ENCODE data around the gene BCAT1.
"Not testable (repeated sequence)": the region's sequence is repeated elsewhere in the genome, so short reads cannot be mapped to it uniquely, and the experiment has no call there.

BCAT1 gene

DNA sequence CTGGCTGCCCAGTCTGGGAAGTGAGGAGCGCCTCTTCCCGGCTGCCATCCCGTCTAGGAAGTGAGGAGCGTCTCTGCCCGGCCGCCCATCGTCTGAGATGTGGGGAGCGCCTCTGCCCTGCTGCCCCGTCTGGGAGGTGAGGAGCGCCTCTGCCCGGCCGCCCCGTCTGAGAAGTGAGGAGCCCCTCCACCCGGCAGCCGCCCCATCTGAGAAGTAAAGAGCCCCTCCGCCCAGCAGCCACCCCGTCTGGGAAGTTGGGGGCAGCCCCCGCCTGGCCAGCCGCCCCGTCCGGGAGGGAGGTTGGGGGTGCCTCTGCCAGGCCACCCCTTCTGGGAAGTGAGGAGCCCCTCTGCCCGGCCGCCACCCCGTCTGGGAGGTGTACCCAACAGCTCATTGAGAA lies 22.8 kb downstream of the BCAT1 start:
- DNase-seq (ENCODE audit: low read depth) = not testable (repeated sequence)

DNA sequence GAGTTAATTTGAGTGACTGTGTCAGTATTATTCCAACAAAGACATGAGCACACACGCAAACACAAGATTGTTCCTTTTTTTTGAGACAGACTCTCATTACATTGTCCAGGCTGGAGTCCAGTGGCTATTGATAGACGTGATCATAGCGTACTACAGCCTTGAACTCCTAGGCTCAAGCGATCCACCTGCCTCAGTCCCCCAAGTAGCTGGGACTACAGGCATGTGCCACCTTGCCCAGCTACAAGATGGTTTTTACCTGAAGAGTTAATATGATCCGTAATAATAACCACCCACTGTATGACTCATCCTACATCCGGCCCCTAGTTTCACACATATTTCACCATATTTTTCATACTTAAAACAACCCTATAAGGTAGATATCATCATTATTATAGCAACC lies 26.8 kb downstream of the BCAT1 start:
- no peak for DNase-seq (ENCODE audit: low read depth)

DNA sequence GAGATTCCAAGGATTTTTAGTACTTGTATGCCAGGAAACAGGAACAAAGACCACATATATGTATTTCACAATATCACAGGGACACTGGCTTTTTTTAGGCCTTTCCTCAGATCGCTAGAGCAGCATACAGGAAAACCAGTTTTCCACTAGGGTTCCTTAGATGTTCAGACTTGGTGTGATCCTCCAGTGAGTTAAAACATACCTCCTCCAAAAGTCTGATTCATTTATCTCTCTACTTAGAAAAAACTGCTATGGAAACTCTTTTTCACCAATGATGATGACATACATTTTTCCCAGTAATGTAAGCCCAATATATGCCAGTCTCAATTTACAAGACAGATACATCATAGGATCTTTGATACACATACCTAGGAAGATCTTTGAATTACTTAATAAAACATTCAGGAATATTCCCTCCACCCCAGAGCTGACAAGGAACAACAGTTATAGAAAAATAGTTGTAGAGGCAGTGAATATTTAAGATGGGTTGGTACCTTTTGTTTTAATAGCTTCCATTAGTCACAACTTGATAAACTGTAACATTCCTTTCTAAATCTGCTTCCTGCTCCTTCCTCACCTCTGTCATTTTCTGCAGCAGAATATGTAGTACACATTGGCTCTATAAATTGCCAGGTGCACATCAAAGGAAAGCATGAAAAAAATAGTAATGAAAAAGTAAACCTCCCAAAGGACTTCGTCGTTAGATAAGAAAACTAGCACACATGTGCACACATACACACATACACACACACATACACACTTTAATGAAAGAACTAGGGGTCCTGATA lies 27.5 kb downstream of the BCAT1 start:
- DNase-seq (ENCODE audit: low read depth) = no peak

DNA sequence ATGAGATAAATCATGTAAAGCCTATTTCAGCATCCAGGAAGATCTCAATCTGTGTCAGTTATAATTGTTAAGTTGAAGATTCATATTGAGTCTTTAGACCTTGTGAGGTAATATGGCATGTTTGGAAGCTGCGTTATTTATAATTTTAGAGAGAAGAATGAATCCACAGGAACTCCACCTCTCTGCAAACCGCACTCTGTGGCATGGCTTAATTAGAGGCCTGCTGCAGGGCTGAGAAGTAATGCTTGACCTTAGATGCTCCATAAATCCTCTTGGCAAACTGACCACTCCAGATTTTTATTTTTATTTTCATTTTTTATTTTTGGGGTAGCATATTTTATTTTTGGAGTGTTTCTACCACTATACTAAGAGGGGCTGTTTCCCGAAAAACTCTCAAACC lies 28.8 kb downstream of the BCAT1 start:
- DNase-seq (ENCODE audit: low read depth) = no peak

DNA sequence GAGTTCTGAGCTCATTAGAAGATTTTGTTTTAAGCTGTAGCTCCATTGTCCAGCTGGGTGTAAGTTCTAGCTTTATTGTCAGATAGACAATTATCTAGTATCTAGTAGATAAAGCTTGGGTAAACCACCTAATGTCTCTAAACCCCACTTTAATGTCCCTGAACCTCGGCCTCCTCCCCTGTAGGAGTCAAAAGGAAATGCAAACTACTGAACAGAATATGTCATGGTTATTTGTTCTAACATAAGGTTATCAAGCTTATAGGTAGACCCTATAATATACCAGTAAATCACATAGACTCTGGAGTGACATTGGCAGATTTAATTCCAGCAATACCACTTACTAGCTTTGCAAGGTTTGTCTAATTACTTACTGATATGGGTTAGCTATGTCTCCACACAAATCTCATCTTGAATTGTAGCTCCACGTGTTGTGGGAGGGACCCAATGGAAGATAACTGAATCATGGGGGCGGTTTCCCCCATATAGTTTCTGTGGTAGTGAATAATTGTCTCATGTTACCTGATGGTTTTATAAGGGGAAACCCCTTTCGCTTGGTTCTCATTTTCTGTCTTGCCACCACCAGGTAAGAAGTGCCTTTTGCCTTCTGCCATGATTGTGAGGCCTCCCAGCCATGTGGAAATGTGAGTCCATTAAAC lies 29.4 kb downstream of the BCAT1 start:
- no peak for DNase-seq (ENCODE audit: low read depth)

DNA sequence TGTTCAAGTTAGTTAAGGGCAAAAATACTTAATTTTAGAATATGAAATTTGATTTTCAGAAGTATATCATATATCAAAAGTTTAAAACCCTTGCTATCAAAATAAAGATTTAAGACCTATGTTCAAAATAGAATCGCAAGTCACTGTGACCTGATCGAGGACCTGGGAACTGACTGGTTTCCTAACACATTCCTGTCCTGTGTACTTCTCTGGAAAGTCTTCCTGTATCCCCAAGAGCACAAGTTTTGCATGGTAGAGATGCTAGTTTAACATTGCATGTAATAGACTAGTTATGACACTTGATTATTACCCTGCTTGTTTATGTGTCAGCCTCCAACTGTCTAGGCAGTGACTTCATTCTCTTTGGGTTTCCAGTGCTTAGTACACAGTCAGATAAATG lies 30.3 kb downstream of the BCAT1 start:
- DNase-seq (ENCODE audit: low read depth) = no peak

DNA sequence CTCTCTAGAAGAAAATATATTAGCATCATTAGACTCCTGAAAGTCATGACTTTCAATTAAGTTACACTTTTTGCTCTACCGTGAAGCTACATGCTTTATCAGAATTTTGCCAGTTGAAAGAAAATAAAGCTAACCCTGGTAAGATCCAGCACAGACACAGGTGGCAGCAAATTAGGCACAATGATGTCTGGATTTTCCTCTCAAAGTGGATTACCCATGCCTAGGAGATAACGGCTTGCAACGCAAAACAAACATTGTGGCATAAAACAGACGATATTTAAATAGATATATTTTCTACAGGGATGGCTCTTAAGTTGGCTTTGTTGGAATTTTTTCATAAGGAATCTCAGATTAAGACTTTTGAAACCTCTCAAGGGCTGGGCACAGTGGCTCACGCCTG lies 33.4 kb downstream of the BCAT1 start:
- no peak for DNase-seq (ENCODE audit: low read depth)

DNA sequence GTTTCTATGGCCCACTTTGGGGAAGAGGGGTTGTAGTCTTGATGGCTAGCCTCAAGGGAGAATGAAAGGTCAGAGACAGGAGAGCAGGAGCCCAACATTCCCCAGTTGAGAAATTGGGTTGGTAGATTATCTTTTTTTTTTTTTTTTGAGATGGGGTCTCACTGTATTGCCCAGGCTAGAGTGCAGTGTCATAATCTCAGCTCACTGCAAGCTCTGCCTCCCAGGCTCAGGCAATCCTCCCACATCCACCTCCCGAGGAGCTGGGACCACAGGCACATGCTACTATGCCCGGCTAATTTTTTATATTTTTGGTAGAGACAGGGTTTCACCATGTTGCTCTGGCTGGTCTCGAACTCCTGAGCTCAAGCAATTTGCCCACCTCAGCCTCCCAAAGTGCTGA lies 34.9 kb downstream of the BCAT1 start:
- no peak for DNase-seq (ENCODE audit: low read depth)

DNA sequence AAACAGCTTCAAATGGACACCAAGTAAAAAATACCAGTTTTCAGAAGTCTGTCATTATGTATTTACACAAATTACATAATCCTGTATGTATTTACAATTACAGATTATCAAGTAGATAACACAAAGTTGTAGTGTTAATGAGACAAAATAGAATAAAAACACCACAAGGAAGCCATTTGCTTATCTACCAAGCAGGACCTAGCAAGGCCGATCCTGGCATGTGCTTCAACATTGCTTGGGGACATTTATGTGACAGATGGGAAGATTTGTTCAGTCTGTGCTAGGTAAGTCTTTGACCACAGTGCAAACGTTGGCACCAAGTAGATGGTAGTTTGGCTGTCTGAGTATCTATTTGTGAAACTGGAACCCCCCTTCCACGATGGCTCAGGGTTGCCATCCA lies 35.8 kb downstream of the BCAT1 start:
- DNase-seq (ENCODE audit: low read depth) = no peak

DNA sequence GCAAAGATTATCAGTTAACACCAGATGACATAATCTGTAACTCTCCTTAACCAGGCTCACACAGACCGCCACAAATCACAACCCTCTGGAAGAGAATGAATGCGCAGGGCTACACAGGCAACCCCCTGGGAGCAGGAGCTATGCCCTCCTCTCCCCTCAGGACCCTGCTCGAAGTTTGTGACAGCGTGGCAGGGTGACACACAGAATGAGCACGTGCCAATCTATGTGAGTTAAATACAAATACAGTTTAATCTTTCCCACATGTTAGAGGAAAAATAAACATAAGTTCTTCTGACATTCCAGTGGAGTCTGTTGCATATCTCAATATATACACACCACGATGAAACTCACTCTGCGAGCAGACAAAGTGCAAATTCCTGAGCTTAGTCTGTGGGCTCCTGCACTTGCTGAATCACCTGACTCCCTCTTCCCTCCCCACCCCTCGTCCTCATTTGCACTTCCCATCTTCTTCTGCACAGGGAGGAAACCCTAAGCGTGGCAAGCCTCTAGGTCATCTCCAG lies 37.6 kb downstream of the BCAT1 start:
- no peak for DNase-seq (ENCODE audit: low read depth)

DNA sequence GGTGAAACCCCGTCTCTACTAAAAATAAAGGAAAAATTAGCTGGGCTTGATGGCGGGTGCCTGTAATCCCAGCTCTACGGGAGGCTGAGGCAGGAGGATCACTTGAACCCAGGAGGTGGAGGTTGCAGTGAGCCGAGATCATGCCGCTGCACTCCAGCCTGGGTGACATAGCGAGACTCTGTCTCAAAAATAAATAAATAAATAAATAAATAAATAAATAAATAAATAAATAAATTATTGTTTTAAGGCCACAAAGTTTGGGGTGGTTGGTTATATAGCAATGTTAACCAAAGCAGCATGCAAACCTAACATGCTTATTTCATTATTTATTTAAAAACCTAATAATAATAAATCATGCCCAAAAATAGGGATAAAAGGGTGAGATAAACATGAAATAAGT lies 38.7 kb downstream of the BCAT1 start:
- DNase-seq (ENCODE audit: low read depth) = not testable (repeated sequence)

DNA sequence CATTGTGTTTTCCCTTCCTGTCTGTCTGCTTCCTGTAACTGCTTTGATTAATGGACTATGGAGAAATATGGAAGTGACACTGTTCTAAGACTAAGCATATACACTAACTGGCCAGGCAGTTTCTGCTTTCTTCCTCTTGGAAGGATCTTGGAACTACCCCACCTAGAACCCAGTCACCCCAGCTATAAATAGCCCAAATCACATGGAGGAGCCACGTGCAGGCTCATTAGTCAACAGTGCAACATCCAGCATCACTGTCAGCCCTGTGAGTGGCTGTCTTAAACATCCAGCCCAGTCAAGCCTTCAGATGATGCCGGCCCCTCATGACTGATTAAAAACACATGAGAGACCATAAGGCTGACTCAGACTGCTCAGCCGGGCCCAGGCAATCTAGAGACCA lies 39.2 kb downstream of the BCAT1 start:
- no peak for DNase-seq (ENCODE audit: low read depth)

DNA sequence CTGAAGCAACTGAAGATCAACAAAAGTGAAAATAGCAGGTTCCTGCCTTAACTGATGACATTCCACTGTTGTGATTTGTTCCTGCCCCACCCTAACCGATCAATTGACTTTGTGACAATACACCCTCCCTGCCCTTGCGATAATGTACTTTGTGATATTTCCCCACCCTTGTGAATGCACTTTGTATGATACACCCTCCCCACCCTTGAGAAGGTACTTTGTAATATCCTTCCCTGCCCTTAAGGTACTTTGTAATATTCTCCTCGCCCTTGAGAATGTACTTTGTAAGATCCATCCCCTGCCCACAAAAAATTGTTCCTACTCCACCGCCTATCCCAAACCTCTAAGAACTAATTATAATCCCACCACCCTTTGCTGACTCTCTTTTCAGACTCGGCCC lies 41.4 kb downstream of the BCAT1 start:
- DNase-seq (ENCODE audit: low read depth) = no peak

DNA sequence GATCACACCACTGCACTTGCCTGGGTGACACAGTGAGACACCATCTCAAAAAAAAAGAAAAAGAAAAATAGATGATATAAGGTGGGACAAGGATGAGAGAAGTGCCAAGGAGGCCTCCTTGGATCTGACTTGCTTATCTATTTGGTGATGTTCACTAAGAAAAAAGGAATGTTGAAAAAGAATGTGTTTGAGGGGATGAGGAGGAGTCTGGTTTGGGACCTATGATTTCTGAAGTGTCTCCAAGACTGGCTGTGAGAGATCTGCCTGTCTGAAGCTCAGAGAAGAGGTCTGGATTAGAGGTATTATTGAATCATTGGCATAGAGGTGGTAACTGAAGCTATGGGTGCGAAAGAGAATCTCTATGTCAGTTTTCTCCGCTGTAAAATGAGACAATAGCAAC lies 42.8 kb downstream of the BCAT1 start:
- no peak for DNase-seq (ENCODE audit: low read depth)

DNA sequence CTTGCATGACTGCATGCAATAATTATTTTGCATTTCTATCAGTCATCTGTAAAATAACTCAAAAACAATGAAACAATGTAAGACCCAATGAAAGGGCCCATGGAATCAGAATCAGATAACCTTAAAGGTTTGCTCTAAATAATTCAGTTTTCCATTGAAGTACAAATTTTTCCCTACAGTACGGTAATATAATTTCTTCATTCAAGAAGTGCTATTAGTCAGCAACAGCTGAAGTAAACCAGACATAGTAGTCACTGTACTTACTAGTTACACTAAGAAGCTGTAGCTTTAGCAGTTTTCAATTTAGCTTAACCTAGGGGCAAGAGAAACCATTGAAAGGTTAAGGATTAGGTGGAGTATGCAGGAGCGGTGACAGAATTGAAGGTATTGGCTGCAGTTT lies 43.5 kb downstream of the BCAT1 start:
- no peak for DNase-seq (ENCODE audit: low read depth)

DNA sequence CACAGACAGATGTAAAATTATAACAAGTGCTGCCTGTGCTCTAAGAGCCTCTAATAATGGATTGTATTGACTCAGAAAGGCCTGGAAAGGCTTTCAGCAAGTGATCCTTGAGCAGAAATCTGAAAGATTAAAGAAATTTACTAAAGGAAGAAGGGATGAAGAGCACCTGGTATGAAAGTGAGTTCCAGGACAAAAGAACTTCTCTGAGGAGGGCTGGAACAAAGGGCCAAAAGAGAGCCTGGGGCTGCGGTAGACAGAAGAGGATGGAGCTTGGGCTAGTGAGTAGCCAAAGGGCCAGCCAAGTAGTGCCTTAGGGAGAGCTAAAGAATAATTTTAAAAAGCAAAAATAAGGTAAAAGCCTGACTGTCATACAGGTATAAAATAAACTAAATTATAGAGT lies 44.0 kb downstream of the BCAT1 start:
- DNase-seq (ENCODE audit: low read depth) = no peak

DNA sequence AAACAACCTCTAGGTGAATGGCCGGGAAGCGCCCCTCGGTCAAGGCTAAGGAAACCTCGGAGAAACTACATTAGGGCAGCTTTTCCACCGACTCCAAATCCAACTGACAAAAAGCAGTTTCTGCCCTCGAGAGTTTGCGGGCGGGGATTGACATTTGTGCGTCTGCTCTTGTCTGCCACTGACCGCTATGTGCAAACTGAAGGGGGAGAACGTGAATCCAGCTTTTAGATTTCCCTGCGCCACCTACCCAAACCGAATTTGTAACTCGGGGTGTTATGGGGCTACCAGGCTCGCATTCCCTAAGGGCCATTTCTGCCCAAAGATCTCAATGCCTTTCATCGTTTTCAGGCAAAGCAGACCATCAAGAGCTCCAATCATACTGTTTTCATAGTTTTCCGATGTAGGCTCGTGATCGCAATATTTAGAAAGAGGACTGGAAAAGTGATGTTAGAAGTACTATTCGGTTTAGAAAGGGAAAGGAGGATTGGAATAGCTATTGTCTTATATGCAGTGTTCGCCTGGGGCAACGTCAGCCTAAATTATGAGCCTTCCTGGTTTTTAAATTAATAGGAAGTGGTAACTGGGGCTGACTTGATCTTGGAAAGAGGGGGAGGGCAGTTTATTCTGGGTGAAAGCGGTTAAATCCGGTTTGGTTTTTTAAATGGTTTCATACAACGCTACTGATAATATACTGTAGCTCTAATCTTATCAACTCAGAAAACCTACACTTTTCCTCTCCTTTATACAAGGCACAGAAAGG lies 45.4 kb downstream of the BCAT1 start:
- no peak for DNase-seq (ENCODE audit: low read depth)

DNA sequence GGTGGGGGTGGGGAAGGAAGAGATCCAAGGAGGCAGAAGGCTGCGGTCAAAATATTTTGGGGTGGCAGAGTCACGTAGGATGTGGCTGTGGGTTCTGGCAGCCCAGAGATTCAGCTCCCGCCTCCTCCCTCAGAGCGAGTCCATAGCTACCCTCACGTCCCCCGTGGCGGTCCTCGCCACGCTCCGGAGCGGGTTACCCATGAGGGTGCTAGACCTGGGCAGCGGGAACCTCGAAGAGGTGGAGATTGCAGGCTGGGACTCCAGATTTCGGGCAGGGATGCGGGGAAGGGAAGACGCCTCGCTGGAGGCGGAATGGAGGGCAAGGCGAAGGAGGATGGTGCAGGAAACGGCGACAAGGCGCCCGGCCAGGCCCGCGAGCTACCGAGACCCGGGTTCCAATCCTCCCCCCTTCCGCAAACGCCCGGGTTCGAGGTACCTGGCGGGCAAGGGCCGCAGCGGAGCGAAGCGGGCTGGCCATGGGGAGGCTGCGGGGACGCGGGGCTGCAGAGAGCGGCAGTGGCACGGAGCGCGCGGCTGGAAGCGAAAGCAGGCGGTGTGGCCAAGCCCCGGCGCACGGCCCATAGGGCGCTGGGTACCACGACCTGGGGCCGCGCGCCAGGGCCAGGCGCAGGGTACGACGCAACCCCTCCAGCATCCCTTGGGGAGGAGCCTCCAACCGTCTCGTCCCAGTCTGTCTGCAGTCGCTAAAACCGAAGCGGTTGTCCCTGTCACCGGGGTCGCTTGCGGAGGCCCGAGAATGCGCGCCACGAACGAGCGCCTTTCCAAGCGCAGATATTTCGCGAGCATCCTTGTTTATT lies 46.2 kb downstream of the BCAT1 start:
- no peak for DNase-seq (ENCODE audit: low read depth)

DNA sequence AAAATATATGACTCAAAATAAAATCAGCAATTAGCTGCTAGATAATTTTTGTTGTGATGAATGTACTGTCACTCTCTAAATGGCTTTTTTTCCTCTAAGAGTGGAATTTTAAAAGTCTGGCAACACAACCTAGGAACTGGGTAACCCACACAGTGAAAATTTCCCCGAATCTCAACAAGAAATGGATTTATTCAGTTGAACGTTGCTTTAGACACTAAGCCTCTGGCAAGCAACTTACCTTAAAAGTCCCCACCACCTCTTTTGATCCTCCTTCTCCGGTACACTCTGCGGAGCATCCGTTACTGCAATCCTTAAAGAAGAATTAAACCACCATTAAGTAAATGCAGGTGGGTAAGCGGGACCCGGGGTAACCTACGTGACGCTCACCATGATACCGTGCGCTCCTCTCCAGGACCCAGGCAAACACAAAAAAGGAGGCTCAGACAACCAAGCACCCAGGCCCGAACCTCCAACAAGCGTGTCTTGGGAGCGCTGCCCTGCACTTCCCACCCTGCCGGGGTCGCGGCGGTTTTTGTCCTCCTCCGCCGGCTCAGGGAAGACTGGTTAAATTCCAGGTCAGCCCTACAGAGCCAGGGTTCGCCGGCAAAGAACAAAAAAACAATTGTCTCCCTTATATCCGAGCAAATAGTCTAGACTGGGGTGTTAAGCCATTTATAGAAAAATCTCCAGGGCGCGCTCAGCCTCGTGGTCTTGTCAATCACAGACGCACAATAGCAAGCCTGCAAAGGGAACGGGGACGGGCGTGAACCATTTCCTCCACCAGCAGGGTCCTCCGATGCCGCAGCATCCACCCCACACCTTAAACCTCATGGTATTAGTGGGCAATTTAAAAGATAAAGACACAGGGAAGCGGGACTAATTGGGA lies 47.1 kb downstream of the BCAT1 start:
- no peak for DNase-seq (ENCODE audit: low read depth)

DNA sequence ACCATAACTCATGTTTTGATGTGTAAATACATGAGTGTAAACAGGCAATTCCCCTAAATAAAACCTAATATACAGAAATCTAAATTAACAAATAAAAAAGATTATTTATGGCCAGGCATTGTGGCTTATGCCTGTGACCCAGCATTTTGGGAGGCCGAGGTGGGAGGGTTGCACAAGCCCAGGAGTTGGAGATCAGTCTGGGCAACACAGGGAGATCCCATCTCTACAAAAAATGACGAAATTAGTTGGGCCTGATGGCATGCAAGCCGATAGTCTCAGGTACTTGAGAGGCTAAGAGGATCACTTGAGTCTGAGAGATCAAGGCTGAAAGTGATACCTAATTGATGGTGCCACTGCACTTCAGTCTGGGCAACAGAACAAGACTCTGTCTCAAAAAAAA lies 48.7 kb downstream of the BCAT1 start:
- no peak for DNase-seq (ENCODE audit: low read depth)

DNA sequence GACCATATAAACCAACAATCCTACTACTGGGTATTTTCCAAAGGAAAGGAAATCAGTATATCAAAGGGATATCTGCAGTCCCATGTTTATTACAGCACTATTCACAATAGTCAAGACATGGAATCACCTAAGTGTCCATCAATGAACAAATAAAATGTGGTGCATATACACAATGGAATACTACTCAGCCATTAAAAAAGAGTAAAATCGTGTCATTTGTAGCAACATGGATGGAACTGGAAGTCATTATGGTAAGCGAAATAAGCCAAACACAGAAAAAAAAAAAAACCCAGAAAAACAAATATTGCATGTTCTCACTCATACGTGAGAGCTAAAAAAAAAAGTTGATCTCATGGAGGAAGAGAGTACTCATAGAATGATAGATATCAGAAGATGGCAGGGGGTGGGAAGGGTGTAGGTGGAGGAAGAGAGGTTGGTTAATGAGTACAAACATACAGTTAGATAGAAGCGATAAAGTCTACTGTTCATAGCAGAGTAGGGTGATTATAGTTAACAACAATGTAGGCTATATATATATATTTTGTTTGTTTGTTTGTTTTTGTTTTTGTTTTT lies 49.3 kb downstream of the BCAT1 start:
- DNase-seq (ENCODE audit: low read depth) = no peak
